NCI-H2227 treated with DMSO at 0.1 percent for 48 hours (cell line): Measurements from ENCODE around the gene TBC1D22A.

Source experiments
- DNase-seq: peaks from one replicate; lab custom pipeline; 2025; lab: John Stamatoyannopoulos, UW

The TBC1D22A gene

DNA sequence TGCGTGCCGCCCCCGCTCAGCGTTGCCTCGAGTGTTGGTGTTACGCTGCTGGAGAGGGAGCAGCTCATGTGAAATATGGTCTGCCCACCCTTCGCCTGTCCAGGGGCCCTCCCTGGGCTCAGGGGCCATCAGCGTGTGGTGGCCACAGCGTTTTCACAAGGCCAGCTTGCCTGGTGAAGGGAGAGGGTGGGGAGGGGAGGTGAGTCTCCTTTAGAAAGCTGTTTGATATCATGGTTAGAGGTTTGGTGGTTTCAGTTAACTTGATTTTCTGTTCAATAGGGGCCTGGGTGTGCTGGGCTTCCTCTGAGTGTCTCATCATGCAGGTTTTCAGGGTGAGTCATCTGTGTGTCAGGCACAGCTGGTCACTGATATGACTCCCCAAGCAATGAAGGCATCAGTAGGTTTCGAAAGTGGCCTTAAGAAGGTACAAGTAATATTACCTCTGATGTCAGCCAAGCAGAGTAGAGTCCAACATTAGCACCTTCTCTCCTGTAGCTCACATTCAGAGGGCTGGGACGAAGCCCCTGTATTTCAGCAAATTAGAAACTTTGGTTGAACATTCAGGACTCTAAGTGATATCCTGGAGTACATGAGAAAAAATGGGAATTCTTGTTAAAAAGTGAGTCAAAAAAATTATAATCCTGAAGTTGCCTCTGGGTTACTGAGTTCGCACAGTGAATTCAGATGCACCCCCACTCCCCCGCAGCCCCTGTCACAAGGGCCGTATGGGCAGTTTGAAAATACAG lies 172.5 kb downstream of the TBC1D22A start:
- no peak for DNase-seq

DNA sequence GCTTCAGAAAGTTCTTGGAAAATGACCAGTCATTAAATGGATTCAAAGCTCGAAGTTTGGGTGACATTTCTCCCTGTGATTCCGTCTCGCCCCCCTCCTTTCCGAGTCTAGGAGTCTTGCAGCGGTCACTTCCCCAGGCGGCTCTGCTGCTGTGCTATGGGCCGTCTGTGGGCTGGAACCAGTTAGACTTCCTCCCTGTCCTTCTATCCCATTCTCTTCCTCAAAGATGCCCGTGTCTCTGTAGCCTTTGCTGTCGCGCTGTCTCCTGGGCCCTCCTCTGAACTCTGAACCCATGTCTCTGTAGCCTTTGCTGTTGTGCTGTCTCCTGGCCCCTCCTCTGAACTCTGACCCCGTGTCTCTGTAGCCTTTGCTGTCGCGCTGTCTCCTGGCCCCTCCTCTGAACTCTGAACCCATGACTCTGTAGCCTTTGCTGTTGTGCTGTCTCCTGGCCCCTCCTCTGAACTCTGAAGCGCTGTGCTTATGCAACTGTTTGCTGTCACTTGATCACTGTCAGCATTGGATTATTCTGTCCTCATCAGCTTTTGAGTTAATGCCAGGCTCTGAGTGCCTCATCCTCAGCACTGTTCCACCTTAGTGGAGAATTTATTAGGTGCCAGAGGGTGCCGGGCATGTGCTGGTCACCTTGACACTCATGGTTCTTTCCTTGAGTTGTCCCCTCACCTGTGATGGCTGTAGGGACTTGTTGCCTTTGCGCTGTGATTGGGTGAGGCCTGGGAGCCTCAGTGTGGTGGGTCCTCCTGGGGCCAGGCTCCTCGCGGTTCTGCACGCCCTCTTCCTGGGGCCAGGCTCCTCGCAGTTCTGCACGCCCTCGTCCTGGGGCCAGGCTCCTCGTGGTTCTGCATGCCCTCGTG lies 173.3 kb downstream of the TBC1D22A start:
- no peak for DNase-seq

DNA sequence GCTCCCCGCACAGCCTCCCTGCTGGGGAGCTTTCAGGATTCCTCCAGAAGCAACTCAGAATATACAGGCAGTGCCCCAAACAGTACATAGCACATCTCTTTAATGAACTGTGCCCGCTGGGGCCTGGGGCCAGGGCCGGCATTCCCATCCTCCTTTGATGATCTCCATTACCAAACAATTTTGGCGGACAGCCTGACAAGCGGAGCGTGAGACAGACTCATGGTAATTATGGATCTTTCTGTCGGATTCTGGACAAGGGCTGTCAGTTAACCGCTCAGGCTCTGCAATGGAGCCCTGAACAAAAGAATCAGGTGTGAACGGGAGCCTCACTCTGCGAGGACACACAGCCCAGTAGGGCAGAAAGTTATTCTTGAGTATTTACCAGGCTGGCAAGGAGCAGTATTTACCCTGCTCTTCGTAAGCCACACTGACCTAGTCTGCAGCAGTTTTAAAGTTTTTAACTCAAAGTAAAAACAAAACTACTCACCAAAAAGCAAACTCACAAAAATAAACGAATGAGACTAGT lies 174.0 kb downstream of the TBC1D22A start:
- no peak for DNase-seq

DNA sequence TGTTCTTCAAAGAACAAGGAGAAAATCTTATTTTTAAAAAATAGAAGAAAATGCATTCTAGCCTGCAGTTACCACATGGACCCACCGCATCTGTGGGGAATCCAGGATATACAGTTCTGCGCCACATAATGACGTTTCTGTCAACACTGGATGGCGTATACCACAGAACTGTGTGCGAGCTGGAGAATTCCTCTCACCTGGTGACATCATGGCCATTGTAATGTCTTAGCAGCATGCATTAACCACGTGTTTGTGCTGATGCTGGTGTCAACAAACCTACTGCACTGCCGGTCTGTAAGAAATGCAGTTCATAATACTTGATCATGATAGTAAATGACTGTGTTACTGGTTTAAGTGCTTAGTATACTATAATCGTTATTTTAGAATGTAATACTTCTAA lies 174.7 kb downstream of the TBC1D22A start:
- DNase-seq = no peak

DNA sequence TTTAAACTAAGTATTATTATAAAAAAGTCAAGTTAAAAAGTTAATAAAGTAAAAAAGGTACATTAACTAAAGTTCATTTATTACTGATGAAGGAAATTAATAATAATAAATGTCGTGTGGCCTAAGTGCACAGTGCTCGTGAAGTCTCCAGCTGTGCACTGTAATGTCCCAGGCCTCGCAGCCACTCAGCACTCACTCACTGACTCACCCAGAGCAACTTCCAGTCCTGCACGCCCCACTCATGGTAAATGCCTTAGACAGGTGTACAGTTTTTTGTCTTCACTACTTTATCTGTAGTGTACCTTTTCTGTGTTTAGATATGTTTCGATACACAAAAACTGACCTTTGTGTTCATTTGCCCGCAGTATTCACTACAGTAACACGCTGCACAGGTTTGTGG lies 175.5 kb downstream of the TBC1D22A start:
- no peak for DNase-seq

- no peak for DNase-seq
Measured at GRCh38 chr22:46941968-46942798, 179.7 kb downstream of the TBC1D22A start.

DNA sequence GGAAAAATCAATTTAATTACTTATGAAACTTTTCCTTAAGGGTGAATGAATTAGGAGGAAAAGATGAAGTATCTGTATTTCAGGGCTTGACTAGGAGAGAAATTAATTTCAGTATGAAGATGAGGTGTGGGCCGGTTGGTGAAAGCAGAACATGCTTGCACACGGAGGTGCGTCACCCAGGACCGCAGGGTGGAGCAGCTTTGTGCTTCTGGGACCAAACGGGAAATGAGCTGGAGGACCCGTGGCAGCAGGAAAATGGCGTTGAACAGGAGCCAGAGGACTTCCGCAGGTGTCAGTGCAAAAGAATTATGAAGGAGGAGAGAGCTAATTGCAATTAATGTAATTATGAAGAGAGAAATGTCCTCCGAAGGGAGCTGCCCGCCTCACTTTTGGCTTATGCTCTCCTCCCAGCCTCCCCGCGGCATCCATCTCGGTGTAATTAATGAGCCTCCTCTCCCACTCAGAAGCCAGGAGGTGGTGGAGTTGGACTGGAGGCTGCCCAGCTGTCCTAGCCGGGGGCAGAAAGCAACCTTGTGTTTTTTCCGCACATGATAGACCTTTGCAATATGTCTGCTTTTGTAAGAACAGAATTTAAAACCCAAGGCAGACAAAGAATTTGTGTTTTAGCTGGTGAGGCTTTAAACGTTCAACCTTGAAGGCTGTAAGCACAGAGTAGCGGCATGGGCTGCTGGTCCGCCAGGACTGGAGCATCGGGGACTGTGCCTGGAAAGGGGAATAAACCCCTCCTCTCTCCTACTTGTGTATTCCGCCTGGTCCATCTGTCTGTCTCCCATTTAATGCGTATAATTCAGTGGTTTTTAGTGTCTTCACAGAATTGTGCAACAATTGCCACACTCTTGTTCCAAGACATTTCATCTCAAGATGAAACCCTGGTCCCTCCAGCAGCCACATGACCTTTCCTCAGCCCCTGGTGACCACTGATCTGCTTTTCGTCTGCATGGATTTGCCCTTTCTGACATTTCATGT lies 180.6 kb downstream of the TBC1D22A start:
- DNase-seq = no peak

DNA sequence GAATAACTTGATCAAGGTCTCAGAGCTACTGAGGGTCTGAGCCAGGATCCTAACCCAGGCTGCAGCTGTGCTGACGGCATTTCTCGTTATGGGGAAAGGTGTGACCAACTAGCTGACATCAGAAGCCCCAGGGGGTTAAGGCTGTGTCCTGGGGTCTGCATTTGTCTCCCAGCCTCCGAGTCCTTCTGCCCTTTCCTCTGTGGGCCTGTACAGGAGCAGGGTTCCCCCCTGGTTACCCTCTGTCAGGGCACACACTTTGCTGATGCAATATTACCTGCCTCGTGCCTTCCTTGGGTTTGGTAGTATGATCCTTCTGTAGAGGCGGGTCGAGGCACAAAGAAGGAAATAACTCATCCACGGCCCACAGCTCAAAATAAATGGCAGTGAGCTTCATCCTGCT lies 183.0 kb downstream of the TBC1D22A start:
- DNase-seq = no peak

DNA sequence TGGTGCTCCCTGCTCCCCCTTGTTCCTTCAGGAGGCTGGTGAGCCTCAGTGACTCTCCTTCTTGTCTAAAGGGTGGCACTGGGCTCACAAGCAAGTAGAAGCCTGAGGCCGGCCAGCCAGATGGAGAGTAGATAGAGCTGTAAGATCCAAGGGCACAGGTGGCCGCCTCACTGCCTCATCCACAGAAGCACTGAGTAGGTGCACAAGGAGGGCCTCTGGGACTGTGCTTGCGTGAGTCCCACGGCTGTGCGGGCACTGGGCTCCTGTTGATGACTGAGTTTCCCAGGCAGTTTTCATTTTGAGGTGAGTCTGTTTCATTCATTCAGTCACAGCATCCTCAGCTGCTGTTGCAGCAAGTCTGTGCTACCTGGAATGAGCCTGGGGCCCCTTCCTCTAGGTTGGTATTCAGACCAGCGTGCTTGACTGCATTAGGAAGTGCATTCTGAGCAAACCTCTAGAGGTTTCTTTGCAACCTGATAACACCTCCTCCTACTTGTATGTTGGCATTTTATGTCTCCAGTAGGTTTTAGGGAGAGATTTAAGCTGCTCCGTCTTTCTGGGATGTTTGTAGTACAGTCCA lies 184.0 kb downstream of the TBC1D22A start:
- no peak for DNase-seq

DNA sequence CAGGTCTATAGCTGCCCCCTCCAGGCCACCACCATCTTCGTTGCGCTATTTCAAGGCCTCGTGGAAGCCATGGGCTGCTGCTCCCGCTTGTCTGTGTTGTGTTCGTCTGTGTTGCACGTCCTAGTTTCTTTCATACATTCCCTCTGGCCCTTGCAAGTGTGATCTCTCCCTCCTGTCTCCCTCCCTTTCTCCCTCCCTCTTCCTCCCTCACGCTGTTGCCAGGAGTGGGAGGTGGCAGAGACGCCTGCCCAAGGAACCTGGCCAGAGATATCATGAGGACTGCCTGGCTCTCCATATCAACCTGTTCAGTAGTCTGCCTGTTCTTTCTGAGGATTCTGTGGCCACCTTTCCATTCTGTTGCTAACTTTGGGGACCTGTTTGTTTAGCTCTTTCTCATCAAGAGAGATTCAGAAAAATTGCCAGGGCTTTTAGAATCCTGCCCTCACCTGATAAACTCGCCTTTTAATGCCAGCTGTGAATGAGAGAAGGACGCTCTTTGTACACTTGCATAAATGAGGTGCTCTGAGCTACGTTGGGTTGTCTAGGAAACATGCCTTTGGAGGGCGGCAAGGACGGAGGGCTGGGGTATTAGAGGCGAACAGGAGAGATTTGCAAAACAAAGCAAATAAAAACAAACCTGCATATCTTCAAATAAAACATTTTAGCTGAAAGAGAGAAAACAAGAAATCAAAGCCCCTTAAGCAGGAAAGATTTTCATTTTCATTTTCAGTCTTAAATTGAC lies 185.2 kb downstream of the TBC1D22A start:
- no peak for DNase-seq

DNA sequence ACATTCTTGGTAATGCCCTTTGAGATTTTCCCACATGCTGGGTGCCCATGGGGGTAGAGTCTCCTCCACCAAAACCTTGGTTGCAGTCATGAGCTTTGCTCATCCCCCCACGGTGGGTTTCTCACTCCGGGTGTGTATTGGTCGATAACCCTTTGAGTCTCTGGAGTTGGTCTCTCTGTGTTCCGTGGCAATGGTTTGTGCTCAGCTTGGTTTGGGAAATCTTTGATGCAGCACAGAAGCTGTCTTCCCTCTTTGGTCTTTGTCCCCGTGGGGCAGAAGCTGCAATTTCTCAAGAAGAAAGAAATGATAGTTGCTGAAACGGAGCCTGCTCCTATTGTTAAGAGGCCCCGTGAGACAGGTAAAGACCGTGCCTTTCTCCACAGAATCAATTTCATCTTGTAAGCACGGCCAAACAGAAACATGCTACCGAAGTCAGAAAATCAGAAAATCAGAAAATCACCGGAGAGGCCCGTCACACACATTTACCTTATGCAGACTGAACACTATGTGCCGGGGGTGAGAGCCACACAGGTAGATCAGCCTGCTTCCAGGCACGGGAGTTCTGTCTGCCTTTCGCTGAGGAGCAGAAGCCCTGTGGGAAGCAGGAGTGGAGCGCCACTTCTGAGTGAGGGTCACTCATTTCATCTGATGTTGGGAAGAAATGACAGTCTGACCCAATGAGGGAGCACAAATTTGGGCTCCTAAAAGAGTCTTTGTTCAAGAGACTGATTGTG lies 186.1 kb downstream of the TBC1D22A start:
- no peak for DNase-seq

DNA sequence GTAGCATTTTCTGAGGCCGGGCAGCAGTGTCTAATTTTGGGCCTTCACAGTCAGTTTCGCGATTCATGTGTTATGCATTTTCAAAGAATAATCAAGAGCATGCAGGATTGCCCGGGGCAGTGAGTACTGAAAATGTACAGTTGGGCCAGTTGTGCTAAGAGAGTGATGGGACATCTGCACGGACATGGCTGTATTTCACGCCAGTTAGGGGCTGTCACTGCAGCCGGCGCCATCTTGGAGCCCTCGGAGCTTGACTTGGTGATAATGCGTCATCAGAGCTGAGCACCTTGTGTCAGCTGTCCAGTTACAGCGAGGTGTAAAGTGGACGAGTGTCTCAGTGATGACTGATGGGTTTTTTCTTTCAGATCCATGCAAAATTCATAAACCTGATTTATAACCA lies 188.9 kb downstream of the TBC1D22A start:
- DNase-seq = no peak

DNA sequence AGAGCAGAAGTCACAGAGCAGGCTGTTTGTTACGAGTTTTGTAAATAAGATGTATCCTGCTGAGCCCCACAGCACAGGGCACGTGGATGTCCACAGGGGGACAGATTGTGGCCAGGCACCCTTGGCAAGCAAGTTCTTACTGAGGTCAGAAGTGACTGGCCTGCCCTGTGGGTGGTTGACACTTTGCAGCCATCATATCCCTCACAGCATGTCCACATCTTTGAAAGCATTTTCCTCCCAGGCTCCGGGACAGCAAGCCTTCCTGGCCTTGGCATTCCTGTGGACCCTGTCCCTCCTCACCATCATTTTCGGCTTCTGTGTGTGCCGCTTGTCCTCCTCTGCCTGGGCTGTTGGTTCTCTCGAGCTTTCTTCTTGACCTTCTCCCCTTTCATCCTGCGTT lies 189.5 kb downstream of the TBC1D22A start:
- no peak for DNase-seq

DNA sequence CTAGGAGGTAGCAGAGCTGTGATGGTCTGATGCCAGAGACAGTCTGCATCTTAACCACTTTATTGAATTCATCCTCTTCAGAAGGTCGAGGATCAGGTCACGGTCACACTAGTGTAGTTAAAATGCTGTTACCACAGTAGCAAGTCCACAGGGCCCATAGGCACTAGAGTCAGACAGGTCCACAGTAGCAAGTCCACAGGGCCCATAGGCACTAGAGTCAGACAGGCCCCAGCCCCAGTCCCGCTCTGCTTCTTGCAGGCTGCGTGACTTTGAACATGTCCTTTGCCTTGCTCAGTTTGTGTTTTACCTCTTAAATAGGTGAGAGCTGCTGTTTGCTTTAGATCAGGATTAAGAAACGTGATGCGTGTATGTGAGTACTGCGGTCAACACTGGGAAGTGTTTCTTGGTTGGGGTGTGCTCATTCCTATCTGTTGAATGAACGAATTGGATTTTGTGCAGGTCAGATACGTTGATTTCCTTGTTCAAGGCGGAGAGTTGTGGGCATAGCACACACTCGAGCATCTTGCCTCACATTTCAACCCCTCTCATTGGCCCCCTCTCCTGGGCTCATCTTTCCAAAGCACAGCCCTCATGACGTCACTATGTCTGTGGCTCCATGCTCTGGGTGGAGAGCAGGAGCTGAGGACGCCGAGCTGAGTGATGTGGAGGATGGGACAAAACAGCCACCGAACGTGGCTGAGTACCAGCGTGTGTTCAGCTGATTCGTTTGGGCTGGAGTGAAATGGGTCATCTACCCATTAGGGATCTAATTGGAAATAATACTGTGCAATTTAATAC lies 191.7 kb downstream of the TBC1D22A start:
- no peak for DNase-seq

DNA sequence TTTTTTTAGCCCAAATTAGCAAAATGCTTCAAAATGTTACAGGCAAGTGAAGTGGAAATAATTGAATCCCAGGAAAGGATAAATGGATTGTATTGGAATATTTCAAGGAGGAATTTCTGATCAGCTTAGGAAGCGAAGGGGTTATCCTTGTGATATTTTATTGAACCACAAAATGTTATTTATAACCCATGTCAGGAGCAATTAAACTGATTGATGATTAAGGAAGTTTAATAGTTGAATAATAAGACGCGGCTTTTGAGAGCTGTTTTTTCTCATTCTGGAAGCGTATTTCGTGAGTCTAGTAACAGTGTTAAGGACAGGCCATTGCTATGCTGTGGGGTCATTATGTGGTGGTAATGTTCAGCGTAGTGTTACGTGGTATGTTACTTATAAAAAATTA lies 192.3 kb downstream of the TBC1D22A start:
- DNase-seq = no peak

DNA sequence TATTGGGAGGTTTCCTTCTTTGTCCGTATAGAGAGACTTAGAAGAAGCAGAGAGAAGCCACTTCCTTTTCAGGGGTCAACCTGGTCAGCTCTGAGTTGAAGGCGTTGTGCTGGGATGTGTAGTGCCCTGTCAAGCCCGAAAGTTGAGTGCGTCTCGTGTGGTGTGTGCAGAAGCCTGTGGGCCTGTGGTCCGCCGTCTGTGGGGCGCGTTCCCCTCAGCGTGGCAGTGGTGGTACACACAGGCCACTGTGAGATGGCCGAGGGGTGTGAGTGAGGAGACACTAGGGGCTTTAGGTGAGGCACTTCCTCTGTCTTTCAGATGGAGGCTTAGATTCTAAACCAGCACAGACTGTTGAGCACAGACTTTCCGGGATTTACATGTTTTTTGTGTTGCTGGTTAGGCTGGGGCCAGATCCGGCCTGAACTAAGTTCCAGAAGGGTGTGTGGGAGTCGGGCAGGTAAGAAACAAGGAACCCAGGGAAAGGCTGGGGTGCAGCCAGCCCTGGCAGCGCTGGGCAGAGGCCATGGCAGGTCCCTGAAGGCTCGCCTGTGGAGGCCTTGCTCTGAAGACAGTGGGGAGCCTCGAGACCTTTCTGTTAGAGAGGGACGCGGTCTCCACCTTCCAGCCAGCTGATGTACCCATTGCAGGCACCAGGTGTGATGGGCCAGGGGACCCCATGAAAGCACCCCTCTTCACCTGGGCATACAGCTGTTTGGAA lies 194.2 kb downstream of the TBC1D22A start:
- DNase-seq = no peak

- DNase-seq = no peak
Measured at GRCh38 chr22:46957521-46957920, 195.1 kb downstream of the TBC1D22A start.

DNA sequence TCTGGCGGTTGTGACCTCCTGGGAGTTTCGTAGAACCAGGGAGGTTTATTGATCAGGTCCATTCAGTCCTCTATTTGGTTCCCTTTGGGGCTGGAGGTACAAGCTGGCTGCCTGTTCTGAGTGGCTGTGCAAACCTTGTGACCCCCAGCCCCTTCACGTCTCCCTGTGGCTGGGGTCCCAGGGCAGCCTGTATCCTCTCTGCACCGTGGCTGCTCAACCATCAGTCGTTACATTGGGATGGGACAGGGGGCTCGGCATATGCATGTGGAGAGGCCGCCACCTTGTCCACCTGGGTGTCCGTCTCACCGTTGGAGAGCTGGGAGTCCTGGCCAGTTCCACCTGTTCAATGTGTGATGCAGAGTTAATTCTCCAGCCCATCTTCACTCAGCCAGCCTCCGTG lies 195.7 kb downstream of the TBC1D22A start:
- DNase-seq = no peak
